Kidney epithelial cell (primary cell): Measurements from ENCODE around the gene NPTN. TPM values are rescaled to one million over a fixed set of nuclear protein-coding genes. Genes with fewer than 3 reads are reported as not detected.

Experiments
- DNase-seq: peaks from one replicate; pipeline ENCODE4 v3.0.0-alpha.2; 2010; ENCODE audit warnings: low read depth
- H3K27me3 ChIP-seq: 2 replicates; pipeline ENCODE4 v1.6.0; 2011; ENCODE audit warnings: low read length; ENCODE audit not compliant: control insufficient read depth, insufficient read depth
- H3K36me3 ChIP-seq: 2 replicates; pipeline ENCODE4 v1.5.1; 2011; ENCODE audit warnings: low read length; ENCODE audit not compliant: control insufficient read depth, insufficient read depth
- H3K4me3 ChIP-seq: 2 replicates; pipeline ENCODE4 v1.5.1; 2011; ENCODE audit warnings: low read depth, mild to moderate bottlenecking, control low read depth, low read length
- CTCF ChIP-seq: IDR thresholded peaks from 2 replicates; pipeline ENCODE4 v1.5.1; 2011; ENCODE audit warnings: mild to moderate bottlenecking, moderate library complexity, low read length, control low read depth, inconsistent platforms; ENCODE audit not compliant: insufficient read depth, poor library complexity, severe bottlenecking
- total RNA-seq: library from RNA; depleted of rRNA; stranded (reverse); fragments of >200 nt; gene quantifications from 2 replicates; pipeline ENCODE4 v1.2.3, GENCODE V29; 2015

NPTN gene
- total RNA-seq, 1 donor from 2014 or later = 96.5 TPM

GRCh38 chr15:73679964-73680363, 46.8 kb upstream of the NPTN start:
- no peak for TF ChIP-seq CTCF
- Histone ChIP-seq H3K4me3 (no peak overlapping the region), H3K36me3 (no peaks in the 10 kb centered on the region), H3K27me3 (no peaks in the 10 kb centered on the region)
- DNase-seq = no peak

GRCh38 chr15:73679180-73679579, 46.0 kb upstream of the NPTN start:
- Histone ChIP-seq H3K36me3 (no peaks in the 10 kb centered on the region), H3K4me3 (no peak overlapping the region), H3K27me3 (no peaks in the 10 kb centered on the region)
- DNase-seq = no peak
- no peak for TF ChIP-seq CTCF

- DNase-seq = no peak
- no peaks in the 10 kb centered on the region for H3K27me3 ChIP-seq
- H3K36me3 ChIP-seq = no peaks in the 10 kb centered on the region
- no peak overlapping the region for H3K4me3 ChIP-seq
- no peak for TF ChIP-seq CTCF
Measured at GRCh38 chr15:73678498-73678897, 45.3 kb upstream of the NPTN start.

- Histone ChIP-seq H3K27me3 (peaks cover 4% of the 10 kb centered on the region), H3K36me3 (no peaks in the 10 kb centered on the region), H3K4me3 (no peak overlapping the region)
- no peak for DNase-seq
- TF ChIP-seq CTCF = no peak
Measured at GRCh38 chr15:73677733-73678132, 44.5 kb upstream of the NPTN start.

GRCh38 chr15:73677146-73677607, 44.0 kb upstream of the NPTN start:
- TF ChIP-seq CTCF = peak; percentile 84
- Histone ChIP-seq H3K36me3 (no peaks in the 10 kb centered on the region), H3K4me3 (no peak overlapping the region), H3K27me3 (peaks cover 4% of the 10 kb centered on the region)
- peak; percentile 26 for DNase-seq

- DNase-seq = no peak
- Histone ChIP-seq H3K4me3 (no peak overlapping the region), H3K27me3 (peaks cover 6% of the 10 kb centered on the region), H3K36me3 (no peaks in the 10 kb centered on the region)
- no peak for TF ChIP-seq CTCF
Measured at GRCh38 chr15:73674587-73674986, 41.4 kb upstream of the NPTN start.
